Body of pancreas (tissue), 4 donors: ENCODE measurements around the gene LSP1. TPM values are rescaled to one million over a fixed set of nuclear protein-coding genes. Genes with fewer than 3 reads are reported as not detected.

Experiments used
- ATAC-seq: fragments of 150-250 bp; one replicate; pipeline ENCODE4 v1.9.1; 2016
- DNase-seq, 4 donors: peaks; one replicate each; pipeline ENCODE4 v3.0.0-alpha.2; 2019
- H3K27ac ChIP-seq, 4 donors: fragments of 200-600 bp; sonication (generic); 1 replicate in 3 of 4; 2 replicates in 1 of 4; pipeline versions ENCODE4 v1.5.1 to v1.6.1; 2016 to 2019; ENCODE audit warnings: mild to moderate bottlenecking in 1 of 4, mixed read lengths in 1 of 4, moderate library complexity in 1 of 4
- H3K27me3 ChIP-seq, 2 donors: fragments of 200-600 bp; sonication (generic); one replicate each; pipeline ENCODE4 v1.6.0; 2016; ENCODE audit warnings: mild to moderate bottlenecking in 1 of 2
- H3K36me3 ChIP-seq, 2 donors: fragments of 200-600 bp; sonication (generic); replicated peaks in 1 of 2; 2 replicates each; pipeline ENCODE4 v1.5.1; 2016; ENCODE audit warnings: low read depth in 2 of 2; ENCODE audit not compliant: insufficient read depth in 1 of 2
- H3K4me1 ChIP-seq: fragments of 200-600 bp; sonication (generic); one replicate; pipeline ENCODE4 v1.6.0; 2016
- H3K4me3 ChIP-seq, 2 donors: fragments of 200-600 bp; sonication (generic); 1 replicate in 1 of 2; 2 replicates in 1 of 2; pipeline ENCODE4 v1.5.1; 2016 to 2019
- H3K9me3 ChIP-seq, 3 donors: fragments of 200-600 bp; sonication (generic); 1 replicate in 2 of 3; 2 replicates in 1 of 3; pipeline ENCODE4 v1.5.1; 2016
- CTCF ChIP-seq, 7 experiments: fragments of 450-650 bp in 4 of 7; fragments of 200-600 bp in 3 of 7; sonication (generic) in 3 of 7; IDR thresholded peaks; one replicate each; pipeline ENCODE4 v1.5.1; 2016 to 2019; ENCODE audit warnings: antibody characterized with exemption in 7 of 7
- POLR2A ChIP-seq, 3 donors: fragments of 450-650 bp; IDR thresholded peaks; one replicate each; pipeline ENCODE4 v1.6.1; 2016; ENCODE audit warnings: antibody characterized with exemption in 3 of 3, mild to moderate bottlenecking in 2 of 3
- WGBS, 2 donors: methylation state at CpG; one replicate each; pipeline ENCODE4 v1.1.5; 2017; 5-methylcytosine and 5-hydroxymethylcytosine counted together
- intact Hi-C: fragments of 100-400 bp; cut with DNase I; formaldehyde crosslinking; loops from one replicate; pipeline ENCODE4 v1.15.1; 2023
- total RNA-seq, 2 donors: library from RNA; depleted of rRNA; stranded (reverse); fragments of >200 nt; gene quantifications; one replicate each; pipeline ENCODE4 v1.1.0, GENCODE V29; 2016

Gene LSP1
- total RNA-seq, 2 donors from 2014 or later = 9.9 to 11.5 TPM

GRCh38 chr11:1889941-1890855 lies 37.3 kb downstream of the LSP1 start:
- peak in 1 of 4 donors; percentile 9 for DNase-seq

GRCh38 chr11:1890856-1891830 lies 38.3 kb downstream of the LSP1 start:
- H3K27me3 ChIP-seq = no peaks in the 10 kb centered on the region
- intact Hi-C loops = loop anchor here (5.0 kb wide), 1 partner anchor 271 kb away; the partner anchor contains the start of gene INS

More at GRCh38 chr11:1889941-1890855, 37.3 kb downstream of the LSP1 start:
- Histone ChIP-seq H3K27ac (no peak overlapping the region), H3K9me3 (no peaks in the 10 kb centered on the region), H3K4me3 (no peak overlapping the region), H3K36me3 (no peaks in the 10 kb centered on the region), H3K27me3 (no peaks in the 10 kb centered on the region), H3K4me1 (peaks cover 5% of the 10 kb centered on the region)
- no peak for TF ChIP-seq CTCF (IDR thresholded peaks at IDR 0.05)
- TF ChIP-seq POLR2A (IDR thresholded peaks at IDR 0.05) = no peak
- intact Hi-C loops = loop anchor here (5.0 kb wide), 2 partner anchors 37 to 272 kb away; partner anchors contain the start of gene INS
- 76 to 91% methylated on average over 27 to 28 of the region's 33 CpGs for WGBS, 2 donors
- ATAC-seq = no peak

GRCh38 chr11:1891831-1892115 lies 38.9 kb downstream of the LSP1 start, which contains the start of gene PRR33:
PRR33 (minus strand) TSS chr11:1891895; CDS start chr11:1890584, 1,311 bp downstream.
- 91 to 94% methylated on average over 6 to 7 of the region's 7 CpGs for WGBS, 2 donors
- Histone ChIP-seq H3K36me3 (no peaks in the 10 kb centered on the region), H3K27me3 (no peaks in the 10 kb centered on the region), H3K4me1 (peaks cover 5% of the 10 kb centered on the region), H3K4me3 (no peak within 1 kb of the TSS), H3K9me3 (no peaks in the 10 kb centered on the region), H3K27ac (no peak within 1 kb of the TSS)
- TF ChIP-seq CTCF (IDR thresholded peaks at IDR 0.05) (no peak), POLR2A (IDR thresholded peaks at IDR 0.05) (no peak)
- intact Hi-C loops = loop anchor here (5.0 kb wide), 1 partner anchor 271 kb away; the partner anchor contains the start of gene INS
- ATAC-seq (no peak), DNase-seq (no peak)

More at GRCh38 chr11:1890856-1891830, 38.3 kb downstream of the LSP1 start:
- peak; percentile 29 for ATAC-seq
- H3K4me1 ChIP-seq = peaks cover 5% of the 10 kb centered on the region
- H3K4me3 ChIP-seq = no peak overlapping the region
- no peaks in the 10 kb centered on the region for H3K9me3 ChIP-seq
- no peaks in the 10 kb centered on the region for H3K36me3 ChIP-seq
- TF ChIP-seq CTCF (IDR thresholded peaks at IDR 0.05) (no peak), POLR2A (IDR thresholded peaks at IDR 0.05) (no peak)
- no peak overlapping the region for H3K27ac ChIP-seq
- DNase-seq = peak in 1 of 4 donors; percentile 10
- 70 to 85% methylated on average over 10 to 33 of the region's 34 CpGs for WGBS, 2 donors

GRCh38 chr11:1892116-1892515 lies 39.2 kb downstream of the LSP1 start:
- H3K4me3 ChIP-seq = no peak overlapping the region
- no peak overlapping the region for H3K27ac ChIP-seq
- 83 to 87% methylated on average over 2 to 7 of the region's 7 CpGs for WGBS, 2 donors
- intact Hi-C loops = loop anchor here (5.0 kb wide), 1 partner anchor 270 kb away; the partner anchor contains the start of gene INS
- ATAC-seq (no peak), DNase-seq (no peak)
- TF ChIP-seq CTCF (IDR thresholded peaks at IDR 0.05) = no peak
- no peak for TF ChIP-seq POLR2A (IDR thresholded peaks at IDR 0.05)
- peaks cover 5% of the 10 kb centered on the region for H3K4me1 ChIP-seq
- H3K36me3 ChIP-seq = no peaks in the 10 kb centered on the region
- no peaks in the 10 kb centered on the region for H3K9me3 ChIP-seq
- no peaks in the 10 kb centered on the region for H3K27me3 ChIP-seq
